H9 (cell line): ENCODE measurements around the gene C22orf23. TPM values are rescaled to one million over a fixed set of nuclear protein-coding genes. Genes with fewer than 3 reads are reported as not detected.
A peak's percentile ranks its signal among the peaks of the same experiment; 100 is the strongest.

Source experiments
- DNase-seq: peaks from one replicate; pipeline ENCODE4 v3.0.0-alpha.2; 2017
- H2AFZ ChIP-seq: one replicate; pipeline ENCODE4 v1.6.1; 2013; ENCODE audit warnings: mild to moderate bottlenecking, low read length, control low read depth, moderate library complexity
- H2AK5ac ChIP-seq: 2 replicates; pipeline ENCODE4 v1.6.1; 2013; ENCODE audit warnings: low read length, control low read depth, mixed read lengths; ENCODE audit not compliant: insufficient read length
- H2BK120ac ChIP-seq: one replicate; pipeline ENCODE4 v1.6.1; 2013; ENCODE audit warnings: low read depth, mild to moderate bottlenecking, low read length, control low read depth, inconsistent platforms; ENCODE audit not compliant: poor library complexity, severe bottlenecking
- H2BK12ac ChIP-seq: 2 replicates; pipeline ENCODE4 v1.6.1; 2013; ENCODE audit warnings: low read length, control low read depth, mixed read lengths, low read depth; ENCODE audit not compliant: insufficient read length
- H2BK15ac ChIP-seq: 2 replicates; pipeline ENCODE4 v1.6.1; 2013; ENCODE audit warnings: low read depth, low read length, control low read depth
- H2BK20ac ChIP-seq: one replicate; pipeline ENCODE4 v1.6.1; 2013; ENCODE audit warnings: low read depth, mild to moderate bottlenecking, low read length, control low read depth, inconsistent platforms; ENCODE audit not compliant: poor library complexity, severe bottlenecking
- H2BK5ac ChIP-seq: 2 replicates; pipeline ENCODE4 v1.6.1; 2013; ENCODE audit warnings: low read length, control low read depth, mixed read lengths; ENCODE audit not compliant: insufficient read length
- H3K14ac ChIP-seq: 2 replicates; pipeline ENCODE4 v1.6.1; 2013; ENCODE audit warnings: low read length, control low read depth; ENCODE audit not compliant: insufficient read depth
- H3K18ac ChIP-seq: 2 replicates; pipeline ENCODE4 v1.6.1; 2013; ENCODE audit warnings: low read depth, mild to moderate bottlenecking, mixed read lengths, low read length, control low read depth; ENCODE audit not compliant: insufficient read length
- H3K23ac ChIP-seq: 2 replicates; pipeline ENCODE4 v1.6.1; 2013; ENCODE audit warnings: low read length, control low read depth, mixed read lengths, low read depth; ENCODE audit not compliant: insufficient read length
- H3K23me2 ChIP-seq: 2 replicates; pipeline ENCODE4 v1.6.1; 2013; ENCODE audit warnings: low read depth, mild to moderate bottlenecking, mixed read lengths, low read length, control low read depth; ENCODE audit not compliant: insufficient read length, poor library complexity, severe bottlenecking
- H3K27ac ChIP-seq: 2 replicates; pipeline ENCODE4 v1.5.1; 2013; ENCODE audit warnings: low read length, control low read depth, mixed read lengths, low read depth; ENCODE audit not compliant: insufficient read length
- H3K27me3 ChIP-seq: 2 replicates; pipeline ENCODE4 v1.6.1; 2013; ENCODE audit warnings: low read length, control low read depth, inconsistent platforms; ENCODE audit not compliant: insufficient read depth
- H3K4ac ChIP-seq: 2 replicates; pipeline ENCODE4 v1.6.1; 2013; ENCODE audit warnings: low read depth, mild to moderate bottlenecking, control low read depth, inconsistent platforms, low read length, moderate library complexity
- H3K4me1 ChIP-seq: 2 replicates; pipeline ENCODE4 v1.6.1; 2013; ENCODE audit warnings: low read length, control low read depth, inconsistent platforms; ENCODE audit not compliant: insufficient read depth
- H3K4me2 ChIP-seq: 2 replicates; pipeline ENCODE4 v1.6.1; 2013; ENCODE audit warnings: low read length, control low read depth, mixed read lengths; ENCODE audit not compliant: insufficient read length, insufficient read depth
- H3K56ac ChIP-seq: 2 replicates; pipeline ENCODE4 v1.6.1; 2013; ENCODE audit warnings: low read depth, mild to moderate bottlenecking, mixed read lengths, low read length, control low read depth; ENCODE audit not compliant: insufficient read length
- H3K79me1 ChIP-seq: 2 replicates; pipeline ENCODE4 v1.6.1; 2013; ENCODE audit warnings: low read depth, mild to moderate bottlenecking, moderate library complexity, low read length, control low read depth, inconsistent platforms; ENCODE audit not compliant: insufficient read depth, poor library complexity, severe bottlenecking
- H3K79me2 ChIP-seq: 2 replicates; pipeline ENCODE4 v1.6.1; 2013; ENCODE audit warnings: low read length, control low read depth, inconsistent platforms; ENCODE audit not compliant: insufficient read depth
- H3K9ac ChIP-seq: 2 replicates; pipeline ENCODE4 v1.6.1; 2013; ENCODE audit warnings: low read length, control low read depth, mixed read lengths; ENCODE audit not compliant: insufficient read length; ENCODE audit errors: extremely low read depth
- H3K9me3 ChIP-seq: one replicate; pipeline ENCODE4 v1.6.1; 2013; ENCODE audit warnings: low read depth, low read length, inconsistent platforms; ENCODE audit not compliant: control insufficient read depth
- H3T11ph ChIP-seq: one replicate; pipeline ENCODE4 v1.6.1; 2013; ENCODE audit warnings: mild to moderate bottlenecking, low read length, control low read depth, inconsistent platforms
- H4K20me1 ChIP-seq: one replicate; pipeline ENCODE4 v1.6.1; 2013; ENCODE audit not compliant: control insufficient read depth, insufficient read length, insufficient read depth
- H4K5ac ChIP-seq: 2 replicates; pipeline ENCODE4 v1.6.1; 2013; ENCODE audit warnings: low read depth, mild to moderate bottlenecking, mixed read lengths, low read length, control low read depth; ENCODE audit not compliant: insufficient read length
- H4K8ac ChIP-seq: replicated peaks from 2 replicates; pipeline ENCODE4 v1.6.1; 2013; ENCODE audit warnings: low read length, control low read depth, mixed read lengths, low read depth; ENCODE audit not compliant: insufficient read length
- H4K91ac ChIP-seq: 2 replicates; pipeline ENCODE4 v1.6.1; 2013; ENCODE audit warnings: low read depth, mild to moderate bottlenecking, moderate library complexity, mixed read lengths, low read length, control low read depth; ENCODE audit not compliant: insufficient read length
- H3K27ac Mint-ChIP-seq, 3 experiments: 2 replicates in 2 of 3; 3 replicates in 1 of 3; pipeline ENCODE4 v1.8.0; 2020 to 2021; ENCODE audit warnings: mixed read lengths in 3 of 3, mild to moderate bottlenecking in 1 of 3, moderate library complexity in 1 of 3
- H3K27me3 Mint-ChIP-seq: 2 replicates; pipeline ENCODE4 v1.8.0; 2021; ENCODE audit warnings: low read depth, mild to moderate bottlenecking, moderate library complexity, mixed read lengths
- H3K36me3 Mint-ChIP-seq, 3 experiments: 2 replicates in 2 of 3; 3 replicates in 1 of 3; pipeline ENCODE4 v1.8.0; 2020 to 2021; ENCODE audit warnings: low read depth in 3 of 3, mixed read lengths in 3 of 3; ENCODE audit not compliant: insufficient read depth in 1 of 3
- H3K4me1 Mint-ChIP-seq, 2 experiments: 2 replicates each; pipeline ENCODE4 v1.8.0; 2020; ENCODE audit warnings: mixed read lengths in 2 of 2
- H3K4me3 Mint-ChIP-seq, 2 experiments: 2 replicates in 1 of 2; 3 replicates in 1 of 2; pipeline ENCODE4 v1.8.0; 2020 to 2021; ENCODE audit warnings: mild to moderate bottlenecking in 2 of 2, mixed read lengths in 2 of 2, moderate library complexity in 1 of 2
- H3K9me3 Mint-ChIP-seq, 2 experiments: 2 replicates in 1 of 2; 3 replicates in 1 of 2; pipeline ENCODE4 v1.8.0; 2020; ENCODE audit warnings: mild to moderate bottlenecking in 2 of 2, mixed read lengths in 2 of 2, moderate library complexity in 1 of 2
- CTCF ChIP-seq: fragments of 200-600 bp; sonication (generic); conservative IDR thresholded peaks from 3 replicates; pipeline ENCODE4 v1.8.0; 2021; ENCODE audit warnings: antibody characterized with exemption, mild to moderate bottlenecking
- WGBS: extraction: QIAGEN DNeasy Blood & Tissue Kit; methylation state at CpG from one replicate; pipeline ENCODE4 v1.1.7; 2013; ENCODE audit warnings: missing lambda C conversion rate, low lambda C conversion rate, mixed read lengths; ENCODE audit not compliant: insufficient read length; ENCODE audit errors: extremely low coverage; 5-methylcytosine and 5-hydroxymethylcytosine counted together
- microRNA-seq: library from miRNA; unstranded; fragments of <30 nt; microRNA quantifications from one replicate; pipeline ENCODE4, GENCODE V29; 2020; ENCODE audit warnings: borderline microRNAs expressed
- total RNA-seq: library from RNA; stranded (reverse); gene quantifications from 2 replicates; pipeline ENCODE4 v1.2.1, GENCODE V29; 2021

Gene C22orf23
- total RNA-seq, 1 experiment from 2014 or later, result 0.57 TPM

GRCh38 chr22:37893583-37893983 is 59.8 kb downstream of the C22orf23 start:
- H3K79me1 ChIP-seq, result no peaks in the 10 kb centered on the region
- no peak overlapping the region for H4K5ac ChIP-seq
- whole genome bisulfite sequencing, result no CpG with 5 or more reads among the region's 5 CpGs
- H3K27ac Mint-ChIP-seq, result peak overlapping the region; percentile 21 to 91 (median 86); a peak in 5 of 7 replicates
- H3K4ac ChIP-seq, result no peak overlapping the region
- no peak overlapping the region for H3K4me3 Mint-ChIP-seq
- H3K4me2 ChIP-seq, result no peak overlapping the region
- H3K18ac ChIP-seq, result peak overlapping the region; percentile 36
- H3K27me3 Mint-ChIP-seq, result no peaks in the 10 kb centered on the region
- H3K9me3 Mint-ChIP-seq, result no peaks in the 10 kb centered on the region
- no peak for DNase-seq
- no peak overlapping the region for H3K56ac ChIP-seq
- H3K4me1 Mint-ChIP-seq, result peaks cover 38 to 47% of the 10 kb centered on the region in 2 experiments
- no peak overlapping the region for H4K8ac ChIP-seq
- no peak overlapping the region for H2BK120ac ChIP-seq
- H2BK20ac ChIP-seq, result no peak overlapping the region
- H2BK12ac ChIP-seq, result no peak overlapping the region
- H3K23me2 ChIP-seq, result no peaks in the 10 kb centered on the region
- H2AK5ac ChIP-seq, result no peak overlapping the region
- H2BK5ac ChIP-seq, result no peak overlapping the region
- H3K79me2 ChIP-seq, result no peaks in the 10 kb centered on the region
- no peak for TF ChIP-seq CTCF
- H3K4me1 ChIP-seq, result peaks cover 11% of the 10 kb centered on the region; the same call in 1 of the 2 replicates
- no peaks in the 10 kb centered on the region for H3K9me3 ChIP-seq
- H3K9ac ChIP-seq, result no peak overlapping the region
- no peaks in the 10 kb centered on the region for H4K20me1 ChIP-seq
- no peak overlapping the region for H3K27ac ChIP-seq
- no peak overlapping the region for H4K91ac ChIP-seq
- no peak overlapping the region for H2BK15ac ChIP-seq
- no peak overlapping the region for H3T11ph ChIP-seq
- H3K23ac ChIP-seq, result no peak overlapping the region
- peak overlapping the region; percentile 49; the same call in 1 of the 2 replicates for H3K14ac ChIP-seq
- peaks cover 10 to 27% (median 13%) of the 10 kb centered on the region in 3 experiments for H3K36me3 Mint-ChIP-seq
- no peak overlapping the region for H2AFZ ChIP-seq
- H3K27me3 ChIP-seq, result no peaks in the 10 kb centered on the region; the same call in 1 of the 2 replicates

Small RNA genes lying within 50 kb of the gene (microRNA-seq; reads per million reads assigned to microRNA genes)
- not detected for gene MIR4534
- gene MIR6820, result 0.70 reads per million

Other genes with a start within 250 kb of the C22orf23 start
- gene GCAT, start 145.7 kb downstream of the C22orf23 start, total RNA-seq, result 26.9 and 28.8 TPM in 2 replicates
- 0.31 and 0.59 TPM in 2 replicates for gene GALR3, start 130.2 kb downstream of the C22orf23 start, total RNA-seq
- gene ANKRD54, start 109.3 kb downstream of the C22orf23 start, total RNA-seq, result 14.4 and 15.3 TPM in 2 replicates
- gene EIF3L, start 104.2 kb downstream of the C22orf23 start, total RNA-seq, result 736 and 739 TPM in 2 replicates
- gene MICALL1, start 47.3 kb downstream of the C22orf23 start, total RNA-seq, result 33.3 and 33.8 TPM in 2 replicates
- 141 and 147 TPM in 2 replicates for gene POLR2F, start 98 bp upstream of the C22orf23 start, total RNA-seq
- gene SOX10, start 31.0 kb upstream of the C22orf23 start, total RNA-seq, result 2.1 and 2.4 TPM in 2 replicates
- 34.9 and 35.7 TPM in 2 replicates for gene PICK1, start 103.8 kb upstream of the C22orf23 start, total RNA-seq
- gene SLC16A8, start 130.6 kb upstream of the C22orf23 start, total RNA-seq, result 0.75 and 1.1 TPM in 2 replicates
- 2.0 and 2.3 TPM in 2 replicates for gene BAIAP2L2, start 157.1 kb upstream of the C22orf23 start, total RNA-seq
- 22.1 and 24.1 TPM in 2 replicates for gene PLA2G6, start 228.2 kb upstream of the C22orf23 start, total RNA-seq
- 5.8 and 6.7 TPM in 2 replicates for gene MAFF, start 248.4 kb upstream of the C22orf23 start, total RNA-seq